Stimulated activated CD8-positive, alpha-beta memory T cell treated with anti-CD3 and anti-CD28 coated beads, Interleukin-4, amount 100 ng/mL, for 1 hour (primary cell): ENCODE measurements around the gene CD300E.
A peak's percentile ranks its signal among the peaks of the same experiment; 100 is the strongest.
"Not testable (repeated sequence)": the region's sequence is repeated elsewhere in the genome, so short reads cannot be mapped to it uniquely, and the experiment has no call there.

Experiments used
- DNase-seq, 2 donors: peaks; one replicate each; pipeline ENCODE4 v3.0.0-alpha.2; 2020; ENCODE audit warnings: low read depth in 2 of 2, low spot score in 1 of 2

CD300E gene

DNA sequence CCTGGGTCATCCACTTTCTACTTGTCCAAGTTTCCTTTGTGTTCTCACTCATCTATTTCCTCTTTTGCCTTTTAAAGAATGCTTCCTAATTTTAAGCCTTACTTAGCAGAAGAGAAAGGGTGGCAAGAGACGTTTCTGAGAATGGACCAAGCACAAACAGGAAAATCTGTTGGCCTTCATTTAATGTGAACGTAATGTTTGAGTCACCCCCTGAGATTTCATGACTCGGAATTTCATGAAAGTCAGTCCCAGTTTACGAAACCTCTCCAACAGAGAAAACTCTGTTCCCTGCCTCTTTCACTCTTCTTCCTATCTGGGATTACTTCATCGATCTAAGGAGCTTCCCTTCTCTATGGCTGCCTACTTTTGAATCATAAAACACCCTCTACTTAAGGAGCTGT, at the start of gene CD300E:
CD300E (minus strand) TSS at position 46 of the 401 bp plus-strand sequence. CDS start 117 bp downstream, outside the sequence.
- no peak for DNase-seq

DNA sequence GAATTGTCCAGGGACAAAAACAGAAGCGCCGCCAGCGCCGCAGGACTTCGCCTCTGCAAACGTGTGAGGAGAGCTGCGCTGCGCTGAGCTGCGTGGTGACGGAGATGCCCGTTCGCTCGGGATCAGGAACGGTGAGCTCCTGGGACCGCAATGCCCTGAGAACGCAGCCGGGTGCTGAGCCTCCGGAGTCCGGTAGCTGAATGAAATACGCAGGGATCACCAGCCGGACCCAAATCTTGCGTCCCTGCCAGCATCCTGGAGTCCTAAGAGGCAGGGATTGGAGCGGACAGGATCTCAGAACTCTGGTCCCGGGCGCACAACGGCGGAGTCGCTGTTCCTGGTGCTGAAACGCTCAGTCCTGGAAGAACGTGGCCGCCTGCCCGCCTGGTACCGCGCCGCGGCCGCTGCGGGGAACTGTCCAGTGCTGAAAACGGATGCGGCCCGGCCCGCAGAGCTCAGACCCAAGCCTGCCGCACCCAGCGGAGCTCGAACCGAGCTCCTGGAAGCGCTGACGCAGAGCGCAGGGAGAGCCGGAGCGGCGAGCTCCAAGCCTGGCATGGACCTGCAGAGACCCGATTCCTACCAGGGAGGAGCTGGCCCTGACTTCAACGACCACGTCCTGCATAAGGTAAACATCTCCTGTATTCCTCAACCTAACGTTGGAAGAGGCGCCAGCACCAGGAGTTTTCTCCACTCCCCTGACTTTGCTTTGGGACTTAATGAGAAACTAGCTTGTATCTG, 47.7 kb upstream of the CD300E start:
- peak; percentile 29 to 48 for DNase-seq

GRCh38 chr17:74670329-74670728, 46.8 kb upstream of the CD300E start:
- DNase-seq, result no peak

GRCh38 chr17:74663561-74663960, 40.0 kb upstream of the CD300E start:
- DNase-seq, result no peak

GRCh38 chr17:74659889-74660288, 36.4 kb upstream of the CD300E start:
- no peak for DNase-seq

DNA sequence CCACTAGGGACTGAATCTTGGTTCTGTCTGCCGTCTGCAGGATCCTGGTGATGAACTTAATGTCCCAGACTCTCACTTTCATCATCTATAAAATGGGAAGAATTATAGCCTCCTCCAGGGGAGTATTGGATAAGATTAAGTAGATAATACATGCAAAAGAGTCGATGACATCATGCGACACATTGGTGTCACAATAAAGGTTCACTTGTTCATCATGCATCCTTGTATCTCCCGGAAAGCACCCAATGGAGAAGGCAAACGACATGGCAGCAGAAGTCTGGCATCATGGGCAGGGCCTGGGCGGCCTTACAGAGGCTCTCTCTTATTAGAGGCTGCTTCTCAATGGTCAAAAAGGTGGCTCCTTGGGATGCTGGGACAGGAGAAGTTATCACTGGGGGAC, 35.1 kb upstream of the CD300E start:
- DNase-seq, result no peak

DNA sequence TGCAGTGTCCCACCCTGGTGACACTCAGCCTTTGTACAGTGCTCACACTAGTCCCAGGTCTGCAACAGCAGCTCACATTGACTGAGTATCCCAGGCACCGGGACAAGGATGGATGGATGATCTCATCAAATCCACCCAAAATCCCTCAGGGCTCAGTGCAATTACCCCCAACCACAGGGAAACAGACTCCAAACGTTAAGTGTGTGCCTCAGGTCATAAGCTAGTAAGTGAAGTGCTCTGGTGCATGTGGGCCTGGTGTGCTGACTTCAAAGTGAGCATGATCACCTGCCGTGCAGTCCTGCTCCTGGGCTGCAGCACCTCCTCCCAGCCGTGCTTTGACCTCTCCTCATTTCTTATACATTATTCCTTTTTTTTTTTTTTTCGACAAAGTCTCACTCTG, 31.2 kb upstream of the CD300E start:
- DNase-seq, result no peak

DNA sequence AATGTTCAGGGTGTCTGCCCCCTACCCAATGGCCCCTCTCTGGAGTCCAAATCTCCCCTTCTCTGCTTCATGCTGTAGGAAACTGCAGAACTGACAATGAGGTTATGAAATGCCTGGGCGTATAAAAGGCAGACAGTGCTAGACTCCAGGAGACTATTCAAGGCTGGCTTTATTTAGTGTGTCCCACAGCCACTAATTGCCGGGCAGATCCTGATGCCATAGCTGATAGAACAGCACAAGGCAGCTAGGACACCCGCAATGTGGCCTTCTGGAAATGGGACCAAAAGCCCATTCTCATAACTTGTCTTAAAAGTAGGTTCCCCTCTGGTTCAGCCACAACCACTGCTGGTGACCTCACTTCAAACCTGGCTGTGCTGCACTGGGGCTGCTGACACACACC, 28.5 kb upstream of the CD300E start:
- no peak for DNase-seq

DNA sequence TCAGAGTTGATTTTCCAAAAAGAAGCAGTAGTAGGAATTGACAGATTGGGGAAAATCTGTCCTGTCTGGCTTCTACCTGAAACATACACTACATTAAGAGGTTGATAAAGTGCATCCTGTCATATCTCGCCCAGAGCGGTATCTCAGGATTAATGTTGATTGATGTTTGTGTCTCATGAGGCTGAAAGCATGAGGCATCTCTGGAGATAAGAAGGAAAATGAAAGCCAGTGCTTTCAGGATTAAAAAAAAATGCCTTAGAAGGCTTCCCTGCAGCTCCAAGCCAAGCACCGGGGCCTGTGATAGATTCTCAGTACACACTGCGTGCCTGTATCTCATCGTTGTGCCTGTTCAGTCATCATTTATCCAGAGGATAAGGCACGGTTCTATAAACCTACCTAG, 26.4 kb upstream of the CD300E start:
- no peak for DNase-seq

DNA sequence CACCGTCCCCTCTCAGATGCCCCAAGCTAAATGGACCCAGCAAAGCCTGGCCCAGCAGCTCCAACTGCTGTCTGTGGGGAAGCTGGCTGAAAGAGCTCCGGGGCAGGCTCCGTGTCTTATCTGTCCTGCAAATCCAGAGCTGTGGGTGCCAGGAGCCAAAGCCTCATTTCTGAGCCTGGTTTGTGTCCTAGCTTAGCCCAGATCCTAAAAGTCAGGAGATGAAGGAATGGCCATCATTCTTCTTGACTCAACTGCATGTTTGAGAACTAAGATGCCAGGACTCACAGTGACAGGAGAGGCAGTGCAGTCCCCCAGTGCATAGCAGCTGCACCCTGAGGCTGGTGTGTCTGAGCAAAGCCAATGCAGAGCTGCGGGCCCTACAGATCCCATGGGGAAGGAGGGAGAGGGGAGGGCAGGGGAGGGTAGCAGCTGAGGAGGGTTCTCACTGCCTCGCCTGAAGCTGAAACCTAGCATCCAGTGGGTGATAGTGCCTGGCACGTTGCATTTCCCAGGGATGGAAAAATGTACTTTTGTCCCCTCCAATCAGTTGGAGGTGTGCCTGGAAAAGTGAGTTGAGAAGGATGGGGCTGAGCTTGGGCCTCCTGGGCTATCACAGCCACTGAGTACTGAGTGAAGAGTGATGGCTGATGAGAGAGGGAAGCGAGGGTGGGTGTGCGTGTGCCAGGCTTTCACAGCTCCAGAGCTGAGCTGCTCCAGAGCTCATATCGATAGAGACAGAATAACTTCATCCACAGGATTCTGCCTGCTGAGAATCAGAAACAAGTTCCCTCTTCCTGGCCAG, 24.5 kb upstream of the CD300E start:
- no peak for DNase-seq

- no peak for DNase-seq
These were observed 22.7 kb upstream of the CD300E start for GRCh38 chr17:74646231-74646630.

GRCh38 chr17:74645010-74645409, 21.5 kb upstream of the CD300E start:
- DNase-seq, result no peak

DNA sequence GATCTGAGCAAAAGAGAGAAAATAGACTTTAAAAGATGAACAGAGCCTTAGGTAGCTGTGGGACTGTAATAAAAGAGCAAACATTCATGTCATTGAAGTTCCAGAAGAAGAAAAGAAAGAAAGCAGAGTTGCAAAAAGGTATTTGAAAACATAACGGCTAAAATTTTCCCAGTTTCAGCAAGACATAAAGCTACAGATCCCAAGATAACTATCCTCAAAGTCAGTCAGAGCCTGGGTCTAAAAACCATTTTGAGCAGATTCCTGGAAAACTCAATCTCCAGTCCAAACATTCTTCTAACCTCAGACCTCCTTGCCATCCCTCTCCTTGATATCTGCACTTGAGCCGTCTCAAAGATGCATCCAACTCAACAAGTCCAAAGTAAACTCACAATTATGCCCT, 20.9 kb upstream of the CD300E start:
- DNase-seq, result no peak

DNA sequence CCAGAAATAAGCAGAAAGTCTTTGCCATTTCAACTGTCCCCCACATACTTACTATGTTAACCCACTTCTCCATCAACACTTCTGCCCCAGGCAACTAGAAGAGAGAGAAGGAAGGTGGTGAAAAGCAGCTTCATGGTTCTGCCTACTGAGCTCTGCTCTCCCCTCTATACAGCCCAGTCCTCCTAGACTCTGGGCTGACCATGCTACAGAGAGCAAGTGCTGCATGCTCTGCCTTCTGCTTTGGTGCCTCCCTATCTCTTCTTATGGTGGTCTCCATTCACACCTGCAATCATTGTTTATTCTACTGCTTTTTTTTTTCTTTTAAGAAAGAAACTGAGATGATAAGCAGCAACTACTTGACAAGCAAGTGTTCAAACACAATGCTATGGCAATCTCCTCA, 20.3 kb upstream of the CD300E start:
- DNase-seq, result no peak

DNA sequence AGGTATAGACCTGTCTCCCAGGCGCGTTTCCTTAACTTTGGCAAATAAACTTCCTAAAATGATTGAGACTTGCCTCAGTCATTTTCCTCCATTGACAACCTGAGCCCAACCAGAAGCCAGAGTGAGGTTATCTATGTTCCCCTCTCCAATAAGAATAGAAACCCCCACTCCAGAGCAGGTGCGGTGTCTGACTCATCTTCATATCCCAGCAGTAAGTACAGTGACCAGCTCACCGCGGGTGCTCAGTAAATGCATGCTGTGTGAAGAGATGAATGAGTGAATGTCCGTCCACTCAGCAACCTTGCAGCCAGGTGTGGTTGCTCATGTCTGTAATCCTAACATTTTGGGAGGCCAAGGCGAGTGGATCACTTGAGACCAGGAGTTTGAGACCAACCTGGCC, 19.5 kb upstream of the CD300E start:
- DNase-seq, result no peak

GRCh38 chr17:74642556-74642955, 19.0 kb upstream of the CD300E start:
- DNase-seq, result no peak

- no peak for DNase-seq
These were observed 18.4 kb upstream of the CD300E start for GRCh38 chr17:74641958-74642298.

GRCh38 chr17:74641224-74641957, 17.9 kb upstream of the CD300E start:
- no peak for DNase-seq

DNA sequence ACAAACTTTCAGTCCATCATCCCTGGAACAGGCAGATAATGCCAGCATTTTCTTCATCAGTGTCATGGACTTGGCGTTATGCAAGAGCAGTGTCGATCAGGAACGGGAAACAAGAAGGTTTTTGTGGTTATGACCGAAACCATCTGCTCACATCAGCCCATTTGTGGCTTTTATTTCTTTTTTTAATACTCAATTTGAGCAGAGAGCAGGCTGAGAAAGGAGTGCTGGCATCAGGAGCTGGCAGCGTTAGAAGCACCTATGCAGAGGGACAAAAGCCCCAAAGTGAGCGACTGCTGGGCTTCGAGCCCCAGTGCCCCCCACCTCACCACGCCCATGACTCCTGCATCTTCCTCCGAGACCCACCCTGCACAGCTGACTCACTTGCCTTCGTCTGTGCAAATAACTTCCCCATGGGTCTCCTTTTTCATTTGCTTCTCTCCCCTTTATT, 16.2 kb upstream of the CD300E start:
- no peak for DNase-seq

GRCh38 chr17:74637926-74638325, 14.4 kb upstream of the CD300E start:
- DNase-seq, result no peak

DNA sequence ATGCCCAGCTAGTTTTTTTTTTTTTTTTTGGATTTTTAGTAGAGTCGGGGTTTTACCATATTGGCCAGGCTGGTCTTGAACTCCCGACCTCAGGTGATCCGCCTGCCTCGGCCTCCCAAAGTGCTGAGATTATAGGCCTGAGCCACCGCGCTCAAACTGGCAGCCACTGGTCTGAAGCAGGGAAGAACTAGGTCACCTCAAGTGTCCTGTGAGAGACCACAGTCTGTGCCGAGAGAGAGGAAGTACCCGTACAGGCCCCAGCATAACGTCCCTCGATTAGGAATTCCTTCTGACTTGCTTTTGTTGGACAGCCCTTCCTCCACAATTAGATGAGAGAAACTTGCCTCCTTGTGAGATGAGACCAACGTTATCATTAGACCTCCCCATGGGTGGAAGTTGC, 13.7 kb upstream of the CD300E start:
- DNase-seq, result no peak

DNA sequence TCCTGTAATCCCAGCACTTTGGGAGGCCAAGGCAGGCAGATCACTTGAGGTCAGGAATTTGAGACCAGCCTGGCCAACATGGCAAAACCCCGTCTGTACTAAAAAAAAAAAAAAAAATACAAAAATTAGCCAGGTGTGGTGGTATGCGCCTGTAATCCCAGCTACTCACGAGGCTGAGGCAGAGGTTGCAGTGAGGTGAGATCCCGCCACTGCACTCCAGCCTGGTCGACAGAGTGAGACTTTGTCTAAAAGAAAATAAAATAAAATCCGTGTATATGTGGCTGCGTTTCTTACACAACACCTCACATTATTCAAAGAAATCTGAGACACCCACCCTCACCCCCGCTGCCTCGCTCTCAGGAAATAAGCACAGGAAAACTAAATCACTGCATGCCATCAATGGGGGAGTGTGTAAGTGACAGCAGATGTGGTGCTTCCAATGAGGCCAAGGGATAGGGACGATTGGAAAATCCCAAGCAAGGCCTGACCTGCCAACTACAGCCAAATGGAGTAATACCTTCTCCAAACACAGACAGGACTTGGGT, 13.1 kb upstream of the CD300E start:
- DNase-seq, result not testable (repeated sequence)
